WTC11 (cell line): ENCODE data around the gene DCLK1. TPM values are rescaled to one million over a fixed set of nuclear protein-coding genes. Genes with fewer than 3 reads are reported as not detected.

Experiments used
- ATAC-seq: fragments of 200-7000 bp; cut with Tn5 transposase; 2 replicates; pipeline ENCODE4 v1.10.0; 2021; ENCODE audit warnings: mild to moderate bottlenecking, moderate library complexity
- CTCF ChIA-PET: fragments of 300-600 bp; sonication (Branson Sonifier 250); formaldehyde crosslinking; loops from one replicate; lab custom pipeline; 2021; ENCODE audit warnings: antibody characterized with exemption; lab: Charles Lee
- POLR2A ChIA-PET: fragments of 350-600 bp; sonication (Branson Sonifier 250); formaldehyde crosslinking; loops from one replicate; lab custom pipeline; 2021; ENCODE audit warnings: antibody characterized with exemption; lab: Charles Lee
- DNase-seq: peaks from one replicate; pipeline ENCODE4 v3.0.0; 2021; ENCODE audit warnings: low spot score
- H3K27ac Mint-ChIP-seq: 2 replicates; pipeline ENCODE4 v1.8.0; 2021; ENCODE audit warnings: mixed read lengths
- H3K27me3 Mint-ChIP-seq: 2 replicates; pipeline ENCODE4 v1.8.0; 2021; ENCODE audit warnings: low read depth, mild to moderate bottlenecking, moderate library complexity, mixed read lengths
- H3K36me3 Mint-ChIP-seq: 2 replicates; pipeline ENCODE4 v1.8.0; 2021; ENCODE audit warnings: mixed read lengths
- H3K4me1 Mint-ChIP-seq: 2 replicates; pipeline ENCODE4 v1.8.0; 2022; ENCODE audit warnings: mixed read lengths
- H3K4me3 Mint-ChIP-seq: 2 replicates; pipeline ENCODE4 v1.8.0; 2021; ENCODE audit warnings: mild to moderate bottlenecking, moderate library complexity, mixed read lengths
- H3K9me3 Mint-ChIP-seq: 2 replicates; pipeline ENCODE4 v1.8.0; 2021; ENCODE audit warnings: mixed read lengths
- ATF1 ChIP-seq: sonication (generic); formaldehyde crosslinking; IDR thresholded peaks from 2 replicates; pipeline ENCODE4 v1.8.1; 2023; ENCODE audit warnings: mild to moderate bottlenecking, moderate library complexity, missing genetic modification reagents
- ATF2 ChIP-seq: sonication (generic); formaldehyde crosslinking; IDR thresholded peaks from 2 replicates; pipeline ENCODE4 v1.8.1; 2022; ENCODE audit warnings: low read depth, missing genetic modification reagents, borderline replicate concordance
- CREB1 ChIP-seq: sonication (generic); formaldehyde crosslinking; IDR thresholded peaks from 2 replicates; pipeline ENCODE4 v1.8.0; 2023; ENCODE audit warnings: mild to moderate bottlenecking, missing genetic modification reagents
- CTCF ChIP-seq: fragments of 200-600 bp; IDR thresholded peaks from 2 replicates; pipeline ENCODE4 v1.8.0; 2022; ENCODE audit warnings: antibody characterized with exemption
- E2F5 ChIP-seq: sonication (generic); formaldehyde crosslinking; IDR thresholded peaks from 2 replicates; pipeline ENCODE4 v1.8.1; 2022; ENCODE audit warnings: mild to moderate bottlenecking, moderate library complexity, missing genetic modification reagents
- ESRRA ChIP-seq: sonication (generic); formaldehyde crosslinking; IDR thresholded peaks from 2 replicates; pipeline ENCODE4 v1.8.1; 2022; ENCODE audit warnings: mild to moderate bottlenecking, missing genetic modification reagents, borderline replicate concordance
- ETV6 ChIP-seq: sonication (generic); formaldehyde crosslinking; IDR thresholded peaks from 2 replicates; pipeline ENCODE4 v1.8.1; 2022; ENCODE audit warnings: mild to moderate bottlenecking, missing genetic modification reagents
- FOXP4 ChIP-seq: sonication (generic); formaldehyde crosslinking; IDR thresholded peaks from 2 replicates; pipeline ENCODE4 v1.8.0; 2022; ENCODE audit warnings: mild to moderate bottlenecking, missing genetic modification reagents
- GABPB1 ChIP-seq: sonication (generic); formaldehyde crosslinking; IDR thresholded peaks from 2 replicates; pipeline ENCODE4 v1.8.1; 2023; ENCODE audit warnings: mild to moderate bottlenecking, missing genetic modification reagents
- MLX ChIP-seq: sonication (generic); formaldehyde crosslinking; IDR thresholded peaks from 2 replicates; pipeline ENCODE4 v1.8.1; 2023; ENCODE audit warnings: mild to moderate bottlenecking, missing genetic modification reagents, moderate library complexity
- MXD4 ChIP-seq: fragments of 250-450 bp; sonication (Bioruptor Pico); IDR thresholded peaks from 2 replicates; pipeline ENCODE4 v1.8.0; 2021; ENCODE audit warnings: mild to moderate bottlenecking, moderate library complexity, borderline replicate concordance
- NR1H2 ChIP-seq: sonication (generic); formaldehyde crosslinking; IDR thresholded peaks from 2 replicates; pipeline ENCODE4 v1.9.0; 2021; ENCODE audit warnings: mild to moderate bottlenecking, moderate library complexity, missing genetic modification reagents
- NR2C2 ChIP-seq: sonication (generic); formaldehyde crosslinking; IDR thresholded peaks from 2 replicates; pipeline ENCODE4 v1.8.0; 2022; ENCODE audit warnings: mild to moderate bottlenecking, missing genetic modification reagents
- PRRX2 ChIP-seq: fragments of 250-450 bp; sonication (Bioruptor Pico); IDR thresholded peaks from 2 replicates; pipeline ENCODE4 v1.8.0; 2021; ENCODE audit warnings: mild to moderate bottlenecking
- RORB ChIP-seq: fragments of 250-450 bp; sonication (Bioruptor Pico); IDR thresholded peaks from 2 replicates; pipeline ENCODE4 v1.9.0; 2021; ENCODE audit warnings: mild to moderate bottlenecking
- SMAD4 ChIP-seq: sonication (generic); formaldehyde crosslinking; IDR thresholded peaks from 2 replicates; pipeline ENCODE4 v1.8.0; 2022; ENCODE audit warnings: mild to moderate bottlenecking, missing genetic modification reagents
- TCF7 ChIP-seq: sonication (generic); formaldehyde crosslinking; IDR thresholded peaks from 2 replicates; pipeline ENCODE4 v1.8.0; 2022; ENCODE audit warnings: mild to moderate bottlenecking, low read depth, missing genetic modification reagents, moderate library complexity
- TEAD4 ChIP-seq: sonication (generic); formaldehyde crosslinking; IDR thresholded peaks from 2 replicates; pipeline ENCODE4 v1.8.0; 2022; ENCODE audit warnings: mild to moderate bottlenecking, missing genetic modification reagents
- ZNF121 ChIP-seq: sonication (generic); formaldehyde crosslinking; IDR thresholded peaks from 2 replicates; pipeline ENCODE4 v1.8.0; 2023; ENCODE audit warnings: missing genetic modification reagents
- ZNF232 ChIP-seq: sonication (generic); formaldehyde crosslinking; IDR thresholded peaks from 2 replicates; pipeline ENCODE4 v1.8.0; 2022; ENCODE audit warnings: mild to moderate bottlenecking, missing genetic modification reagents
- ZNF416 ChIP-seq: fragments of 250-450 bp; sonication (Bioruptor Pico); IDR thresholded peaks from 2 replicates; pipeline ENCODE4 v1.9.0; 2021; ENCODE audit warnings: mild to moderate bottlenecking, inconsistent platforms
- ZSCAN18 ChIP-seq: fragments of 250-450 bp; sonication (Bioruptor Pico); IDR thresholded peaks from 2 replicates; pipeline ENCODE4 v2.1.2; 2022; ENCODE audit warnings: mild to moderate bottlenecking, moderate library complexity
- total RNA-seq: library from RNA; stranded (reverse); gene quantifications from 3 replicates; pipeline ENCODE4 v1.2.3, GENCODE V29; 2021
- TF ChIP-seq, protein P1 (sequence below): fragments of 250-450 bp; sonication (Bioruptor Pico); IDR thresholded peaks from 2 replicates; pipeline ENCODE4 v1.9.0; 2021; ENCODE audit warnings: moderate library complexity, mild to moderate bottlenecking, inconsistent platforms, borderline replicate concordance
- TF ChIP-seq, protein P2 (sequence below): sonication (generic); formaldehyde crosslinking; IDR thresholded peaks from 2 replicates; pipeline ENCODE4 v1.8.1; 2023; ENCODE audit warnings: mild to moderate bottlenecking, missing genetic modification reagents, moderate library complexity

The DCLK1 gene
- total RNA-seq, 1 experiment from 2014 or later: 18.5 TPM

GRCh38 chr13:35769812-35770211, 361.4 kb downstream of the DCLK1 start:
- Mint-ChIP-seq H3K9me3 (no peaks in the 10 kb centered on the region), H3K27ac (no peak overlapping the region), H3K4me3 (no peak overlapping the region), H3K36me3 (no peaks in the 10 kb centered on the region), H3K4me1 (0 out of 2 replicates have a peak, but pooled peaks cover 2% of the 10 kb centered on the region), H3K27me3 (no peaks in the 10 kb centered on the region; the same call in 1 of the 2 replicates)
- no peak for ATAC-seq
- no peak for DNase-seq
- ChIA-PET POLR2A (no interaction called here), CTCF (no interaction called here)
- TF ChIP-seq E2F5 (CRISPR knock-in tag) (no peak), TCF7 (CRISPR knock-in tag) (no peak), SMAD4 (CRISPR knock-in tag) (no peak), CREB1 (CRISPR knock-in tag) (no peak), ETV6 (no peak), ZNF416 (CRISPR knock-in tag) (no peak), NR1H2 (CRISPR knock-in tag) (no peak), MLX (CRISPR knock-in tag) (no peak), ZSCAN18 (no peak), ATF2 (CRISPR knock-in tag) (no peak), ZNF121 (CRISPR knock-in tag) (no peak), MXD4 (no peak), FOXP4 (no peak), PRRX2 (no peak), NR2C2 (CRISPR knock-in tag) (no peak), CTCF (no peak), RORB (no peak)
- TF ChIP-seq, protein P1, sequence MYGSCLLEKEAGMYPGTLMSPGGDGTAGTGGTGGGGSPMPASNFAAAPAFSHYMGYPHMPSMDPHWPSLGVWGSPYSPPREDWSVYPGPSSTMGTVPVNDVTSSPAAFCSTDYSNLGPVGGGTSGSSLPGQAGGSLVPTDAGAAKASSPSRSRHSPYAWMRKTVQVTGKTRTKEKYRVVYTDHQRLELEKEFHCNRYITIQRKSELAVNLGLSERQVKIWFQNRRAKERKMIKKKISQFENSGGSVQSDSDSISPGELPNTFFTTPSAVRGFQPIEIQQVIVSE (CRISPR knock-in tag): no peak

GRCh38 chr13:35768551-35768950, 362.6 kb downstream of the DCLK1 start:
- DNase-seq: no peak
- H3K4me3 Mint-ChIP-seq: no peak overlapping the region
- no peak for ATAC-seq
- no peaks in the 10 kb centered on the region for H3K9me3 Mint-ChIP-seq
- no peaks in the 10 kb centered on the region; the same call in 1 of the 2 replicates for H3K27me3 Mint-ChIP-seq
- no peak overlapping the region for H3K27ac Mint-ChIP-seq
- 0 out of 2 replicates have a peak, but pooled peaks cover 2% of the 10 kb centered on the region for H3K4me1 Mint-ChIP-seq
- ChIA-PET POLR2A (no interaction called here), CTCF (interaction anchor here (1.3 to 1.6 kb wide), 2 partner anchors 21 to 50 kb away, joined by 3 to 5 read pairs; no protein-coding TSS in a partner anchor)
- H3K36me3 Mint-ChIP-seq: no peaks in the 10 kb centered on the region
- TF ChIP-seq, protein P2, sequence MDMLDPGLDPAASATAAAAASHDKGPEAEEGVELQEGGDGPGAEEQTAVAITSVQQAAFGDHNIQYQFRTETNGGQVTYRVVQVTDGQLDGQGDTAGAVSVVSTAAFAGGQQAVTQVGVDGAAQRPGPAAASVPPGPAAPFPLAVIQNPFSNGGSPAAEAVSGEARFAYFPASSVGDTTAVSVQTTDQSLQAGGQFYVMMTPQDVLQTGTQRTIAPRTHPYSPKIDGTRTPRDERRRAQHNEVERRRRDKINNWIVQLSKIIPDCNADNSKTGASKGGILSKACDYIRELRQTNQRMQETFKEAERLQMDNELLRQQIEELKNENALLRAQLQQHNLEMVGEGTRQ: no peak
- no peak for TF ChIP-seq ATF1
- no peak for TF ChIP-seq NR2C2 (CRISPR knock-in tag)
- TF ChIP-seq GABPB1 (CRISPR knock-in tag): no peak
- no peak for TF ChIP-seq ESRRA (CRISPR knock-in tag)
- TF ChIP-seq MXD4: no peak
- TF ChIP-seq E2F5 (CRISPR knock-in tag): no peak
- no peak for TF ChIP-seq ZNF232 (CRISPR knock-in tag)
- TF ChIP-seq TEAD4 (CRISPR knock-in tag): no peak
- TF ChIP-seq ATF2 (CRISPR knock-in tag): no peak
